K562 (cell line): Measurements from ENCODE around the gene LAMA3. TPM values are rescaled to one million over a fixed set of nuclear protein-coding genes. Genes with fewer than 3 reads are reported as not detected.
A peak's percentile ranks its signal among the peaks of the same experiment; 100 is the strongest.

ENCODE experiments used
- ATAC-seq: fragments of 200-7000 bp; cut with Tn5 transposase; 3 replicates; pipeline ENCODE4 v1.9.1; 2020; ENCODE audit warnings: moderate library complexity
- BruUV-seq: library from RNA; stranded (reverse); fragments of 400-500 nt; replicated peaks from 2 replicates; lab custom pipeline; 2021; lab: Mats Ljungman, UMichigan
- CTCF ChIA-PET: fragments of 300-600 bp; formaldehyde crosslinking; extraction: SDS; loops from one replicate; lab custom pipeline; 2021; ENCODE audit warnings: low intra/inter-chr PET ratio; lab: Yijun Ruan, JAX
- POLR2A ChIA-PET: fragments of 300-600, 350-650 bp; sonication (Branson Sonifier 250); formaldehyde crosslinking; extraction: SDS; loops from one replicate; lab custom pipeline; 2021; ENCODE audit warnings: antibody characterized with exemption, inconsistent platforms; lab: Yijun Ruan, JAX
- DNase-seq, 4 experiments: peaks; one replicate each; pipeline versions ENCODE4 v3.0.0 to v3.0.0-alpha.2; 2011 to 2018; ENCODE audit warnings: low spot score in 3 of 4, mixed read lengths in 3 of 4; ENCODE audit errors: extremely low read depth in 1 of 4
- FAIRE-seq: peaks from 2 replicates; lab custom pipeline; 2011; peaks lifted over from hg19 to GRCh38; lab: Jason Lieb, UNC
- H2AFZ ChIP-seq: 2 replicates; pipeline ENCODE4 v1.6.0; 2011; ENCODE audit warnings: low read depth, low read length, control low read depth, inconsistent platforms
- H3K27ac ChIP-seq: fragments of 200-600 bp; 3 replicates; pipeline ENCODE4 v1.8.0; 2011; ENCODE audit warnings: low read depth, mild to moderate bottlenecking, control low read depth, inconsistent platforms, low read length, moderate library complexity, mixed read lengths; ENCODE audit errors: extremely low read depth
- H3K27me3 ChIP-seq, 2 experiments: fragments of 300-600 bp in 1 of 2; 2 replicates in 1 of 2; 3 replicates in 1 of 2; pipeline versions ENCODE4 v1.6.0 to v1.8.0; 2011; ENCODE audit warnings: inconsistent platforms in 2 of 2, low read length in 2 of 2, mild to moderate bottlenecking in 1 of 2, mixed read lengths in 1 of 2, moderate library complexity in 1 of 2; ENCODE audit not compliant: control insufficient read depth in 2 of 2, insufficient read depth in 2 of 2
- H3K36me3 ChIP-seq: fragments of 300-600 bp; 3 replicates; pipeline ENCODE4 v1.8.0; 2011; ENCODE audit warnings: mild to moderate bottlenecking, low read length, inconsistent platforms; ENCODE audit not compliant: control insufficient read depth, insufficient read depth
- H3K4me1 ChIP-seq, 2 experiments: fragments of 200-600 bp in 1 of 2; replicated peaks in 1 of 2; 2 replicates in 1 of 2; 3 replicates in 1 of 2; pipeline versions ENCODE4 v1.5.1 to v1.8.0; 2011; ENCODE audit warnings: inconsistent platforms in 2 of 2, low read length in 2 of 2, mild to moderate bottlenecking in 1 of 2, mixed read lengths in 1 of 2, moderate library complexity in 1 of 2; ENCODE audit not compliant: control insufficient read depth in 2 of 2, insufficient read depth in 2 of 2
- H3K4me2 ChIP-seq: 2 replicates; pipeline ENCODE4 v1.6.1; 2011; ENCODE audit warnings: low read length, control low read depth, inconsistent platforms, mixed read lengths; ENCODE audit not compliant: insufficient read depth
- H3K4me3 ChIP-seq: fragments of 200-600 bp; sonication (generic), shearing (Covaris generic); 2 replicates; pipeline ENCODE4 v1.5.1; 2016; ENCODE audit warnings: control low read depth, inconsistent platforms
- H3K79me2 ChIP-seq: fragments of 200-600 bp; 3 replicates; pipeline ENCODE4 v1.8.0; 2011; ENCODE audit warnings: low read length, inconsistent platforms; ENCODE audit not compliant: control insufficient read depth, insufficient read depth
- H3K9ac ChIP-seq, 2 experiments: 2 replicates each; pipeline versions ENCODE4 v1.6.0 to v1.6.1; 2011; ENCODE audit warnings: low read depth in 2 of 2, low read length in 2 of 2, control low read depth in 1 of 2, inconsistent platforms in 1 of 2, mild to moderate bottlenecking in 1 of 2, mixed read lengths in 1 of 2; ENCODE audit not compliant: insufficient read depth in 1 of 2
- H3K9me1 ChIP-seq: one replicate; pipeline ENCODE4 v1.6.0; 2011; ENCODE audit warnings: inconsistent platforms, mild to moderate bottlenecking, low read length, moderate library complexity; ENCODE audit not compliant: control insufficient read depth, insufficient read depth
- H3K9me3 ChIP-seq: replicated peaks from 2 replicates; pipeline ENCODE4 v1.5.1; 2011; ENCODE audit warnings: low read depth, low read length, inconsistent platforms; ENCODE audit not compliant: control insufficient read depth, insufficient read depth
- H4K20me1 ChIP-seq: replicated peaks from 2 replicates; pipeline ENCODE4 v1.6.1; 2011; ENCODE audit warnings: low read length, inconsistent platforms, mixed read lengths; ENCODE audit not compliant: control insufficient read depth, insufficient read depth
- CC2D1A ChIP-seq: fragments of 450-650 bp; IDR thresholded peaks from 2 replicates; pipeline ENCODE4 v1.6.1; 2017; ENCODE audit warnings: mild to moderate bottlenecking
- GATAD2B ChIP-seq: fragments of 450-650 bp; IDR thresholded peaks from 2 replicates; pipeline ENCODE4 v1.6.1; 2017; ENCODE audit warnings: mild to moderate bottlenecking, borderline replicate concordance
- NBN ChIP-seq: fragments of 450-650 bp; IDR thresholded peaks from 2 replicates; pipeline ENCODE4 v1.6.1; 2016; ENCODE audit warnings: low read depth, mild to moderate bottlenecking
- PTTG1 ChIP-seq: fragments of 450-650 bp; IDR thresholded peaks from 2 replicates; pipeline ENCODE4 v1.6.1; 2016; ENCODE audit warnings: low read depth, mild to moderate bottlenecking, missing genetic modification characterization, missing compliant biosample characterization
- RBM25 ChIP-seq: fragments of 200-400 bp; formaldehyde crosslinking; IDR thresholded peaks from 2 replicates; pipeline ENCODE4 v1.6.1; 2018; ENCODE audit warnings: low read length, low read depth, moderate library complexity; ENCODE audit not compliant: severe bottlenecking
- STAG1 ChIP-seq: sonication (generic); formaldehyde crosslinking; IDR thresholded peaks from 2 replicates; pipeline ENCODE4 v1.5.0; 2020; ENCODE audit warnings: missing genetic modification reagents, borderline replicate concordance
- WHSC1 ChIP-seq: IDR thresholded peaks from one replicate; pipeline ENCODE4 v1.6.1; 2012; ENCODE audit warnings: low read length, control low read depth, inconsistent platforms
- WGBS: fragments of 100-300 bp; shearing (Covaris generic); methylation state at CpG from one replicate; pipeline ENCODE4 v1.1.6; 2016; ENCODE audit warnings: low coverage, mixed read lengths; ENCODE audit not compliant: insufficient coverage; ENCODE audit errors: missing lambda C conversion rate; 5-methylcytosine and 5-hydroxymethylcytosine counted together
- in situ Hi-C: fragments of 300-500 bp; cut with MboI; formaldehyde crosslinking; loops from 4 replicates; pipeline ENCODE4 v1.15.0; 2018; ENCODE audit warnings: inconsistent platforms, mixed read lengths
- intact Hi-C: fragments of 100-400 bp; cut with micrococcal nuclease; formaldehyde crosslinking; loops from 2 replicates; pipeline ENCODE4 v1.14.2; 2022
- polyA plus RNA-seq, 8 experiments: library from polyadenylated mRNA; depleted of rRNA in 4 of 8; stranded (reverse) in 5 of 8; unstranded in 3 of 8; fragments of >200 nt; fragmentation: Nextera tagmentation in 2 of 8; fragmentation: Illumina TruSeq in 1 of 8; extraction: Ambion mirVana in 2 of 8; extraction: Trizol in 1 of 8; gene quantifications; 2 replicates each; pipeline versions ENCODE4 v1.2.1 to v1.2.3, GENCODE V29; 2011 to 2014; ENCODE audit warnings: inconsistent platforms in 1 of 8, missing spikeins in 1 of 8
- total RNA-seq, 7 experiments: library from RNA; depleted of rRNA in 6 of 7; stranded (reverse); fragments of >200 nt in 6 of 7; fragmentation: Illumina TruSeq in 2 of 7; extraction: Trizol in 2 of 7; gene quantifications; 2 replicates each; pipeline versions ENCODE4 v1.2.1 to v1.2.3, GENCODE V29; 2011 to 2021; ENCODE audit warnings: low replicate concordance in 1 of 7
- TF ChIP-seq, protein P1 (sequence below): fragments of 450-650 bp; formaldehyde crosslinking; IDR thresholded peaks from 2 replicates; pipeline ENCODE4 v1.4.0; 2020; ENCODE audit warnings: mild to moderate bottlenecking, mixed read lengths
- TF ChIP-seq, protein P2 (sequence below): sonication (generic); formaldehyde crosslinking; IDR thresholded peaks from 2 replicates; pipeline ENCODE4 v1.8.0; 2022; ENCODE audit warnings: missing genetic modification reagents, mild to moderate bottlenecking, borderline replicate concordance
- TF ChIP-seq, protein P3 (sequence below): IDR thresholded peaks from 2 replicates; pipeline ENCODE4 v1.6.1; 2014; ENCODE audit warnings: antibody characterized with exemption

Gene LAMA3
- total and polyA plus RNA-seq, 9 of the 15 experiments (the other 6 are each of a cell fraction or from before 2014, with no cell fraction given): 0.07 TPM; not detected in 8

DNA sequence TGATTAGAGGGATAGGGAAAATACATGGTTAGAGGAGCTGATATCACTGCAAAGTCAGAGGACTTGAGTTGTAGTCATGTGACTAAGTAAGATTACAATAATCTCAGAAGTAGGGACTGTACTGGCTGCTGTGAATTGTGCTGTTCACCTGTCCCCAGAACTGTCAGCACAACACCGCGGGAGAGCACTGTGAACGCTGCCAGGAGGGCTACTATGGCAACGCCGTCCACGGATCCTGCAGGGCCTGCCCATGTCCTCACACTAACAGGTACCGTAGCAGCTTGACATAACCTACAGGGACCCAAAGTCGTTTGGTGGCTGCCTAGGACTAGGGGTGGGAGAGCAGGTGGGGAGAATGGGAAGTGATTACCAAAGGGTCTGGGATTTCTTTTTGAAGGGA lies 192.5 kb downstream of the LAMA3 start:
- Histone ChIP-seq H2AFZ (no peak overlapping the region), H3K9ac (no peak overlapping the region), H3K4me1 (no peaks in the 10 kb centered on the region), H3K27me3 (peaks cover 8 to 32% of the 10 kb centered on the region in 2 experiments; a peak in 4 of 5 replicates), H3K4me3 (no peak overlapping the region), H3K27ac (no peak overlapping the region), H4K20me1 (no peaks in the 10 kb centered on the region), H3K9me1 (no peaks in the 10 kb centered on the region), H3K9me3 (no peaks in the 10 kb centered on the region), H3K4me2 (no peak overlapping the region), H3K79me2 (no peaks in the 10 kb centered on the region), H3K36me3 (no peaks in the 10 kb centered on the region)
- CTCF ChIA-PET: no interaction called here
- BruUV-seq: no TSS peak
- WGBS: 5% methylated on average over 8 of the region's 8 CpGs
- DNase-seq: no peak
- in situ Hi-C loops: no loop called here
- TF ChIP-seq, protein P1, sequence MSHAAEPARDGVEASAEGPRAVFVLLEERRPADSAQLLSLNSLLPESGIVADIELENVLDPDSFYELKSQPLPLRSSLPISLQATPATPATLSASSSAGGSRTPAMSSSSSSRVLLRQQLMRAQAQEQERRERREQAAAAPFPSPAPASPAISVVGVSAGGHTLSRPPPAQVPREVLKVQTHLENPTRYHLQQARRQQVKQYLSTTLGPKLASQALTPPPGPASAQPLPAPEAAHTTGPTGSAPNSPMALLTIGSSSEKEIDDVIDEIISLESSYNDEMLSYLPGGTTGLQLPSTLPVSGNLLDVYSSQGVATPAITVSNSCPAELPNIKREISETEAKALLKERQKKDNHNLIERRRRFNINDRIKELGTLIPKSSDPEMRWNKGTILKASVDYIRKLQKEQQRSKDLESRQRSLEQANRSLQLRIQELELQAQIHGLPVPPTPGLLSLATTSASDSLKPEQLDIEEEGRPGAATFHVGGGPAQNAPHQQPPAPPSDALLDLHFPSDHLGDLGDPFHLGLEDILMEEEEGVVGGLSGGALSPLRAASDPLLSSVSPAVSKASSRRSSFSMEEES (CRISPR knock-in tag): peak; percentile 83
- TF ChIP-seq PTTG1 (tag): no peak
- no peak for ATAC-seq
- intact Hi-C loops: no loop called here
- POLR2A ChIA-PET: interaction anchor here (0.6 kb wide), 1 partner anchor 102 kb away, joined by 3 read pairs; no protein-coding TSS in a partner anchor
- no peak for FAIRE-seq

DNA sequence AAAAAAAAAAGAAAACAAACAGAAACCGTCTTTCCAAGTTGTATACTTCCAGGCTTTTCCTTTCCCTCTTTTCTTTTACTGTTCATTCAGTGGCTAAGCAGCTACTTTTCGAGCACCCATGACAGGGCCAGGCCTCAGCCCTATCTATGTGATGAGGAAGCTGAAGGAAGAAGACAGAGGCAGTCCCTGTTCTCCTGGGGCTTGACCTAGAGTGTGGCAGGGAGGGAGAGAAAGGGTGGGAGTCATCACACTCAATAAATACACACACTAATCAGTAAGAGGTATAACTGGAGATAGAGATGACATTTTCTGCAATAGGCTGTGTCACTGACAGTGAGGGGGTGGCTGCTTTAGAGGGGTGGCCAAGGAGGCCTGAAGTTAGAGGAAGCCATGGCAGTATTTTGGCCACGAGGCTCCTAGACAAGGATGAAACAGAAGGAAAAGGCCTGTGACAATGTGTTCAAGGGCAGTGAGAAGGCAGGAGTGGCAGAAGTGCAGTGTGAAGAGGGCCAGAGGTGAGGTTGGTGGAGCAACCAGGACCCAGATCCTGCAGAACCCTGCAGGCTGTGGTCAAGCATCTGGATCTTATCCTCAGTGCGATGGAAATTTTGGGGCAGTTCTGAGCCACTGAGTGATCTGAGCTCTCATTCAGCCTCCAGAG lies 193.5 kb downstream of the LAMA3 start:
- in situ Hi-C loops: no loop called here
- Histone ChIP-seq H3K27ac (no peak overlapping the region), H3K9me3 (no peaks in the 10 kb centered on the region), H3K36me3 (no peaks in the 10 kb centered on the region), H4K20me1 (no peaks in the 10 kb centered on the region), H3K27me3 (peaks cover 8 to 32% of the 10 kb centered on the region in 2 experiments; a peak in 4 of 5 replicates), H3K9ac (no peak overlapping the region), H3K79me2 (no peaks in the 10 kb centered on the region), H3K9me1 (no peaks in the 10 kb centered on the region), H3K4me3 (no peak overlapping the region), H2AFZ (no peak overlapping the region), H3K4me2 (no peak overlapping the region), H3K4me1 (no peaks in the 10 kb centered on the region)
- POLR2A ChIA-PET: no interaction called here
- intact Hi-C loops: no loop called here
- BruUV-seq: no TSS peak
- FAIRE-seq (no peak), DNase-seq (no peak), ATAC-seq (no peak)
- WGBS: 0% methylated on average over 3 of the region's 4 CpGs
- CTCF ChIA-PET: no interaction called here
- TF ChIP-seq WHSC1: no peak
- TF ChIP-seq CC2D1A: no peak
- TF ChIP-seq, protein P2, sequence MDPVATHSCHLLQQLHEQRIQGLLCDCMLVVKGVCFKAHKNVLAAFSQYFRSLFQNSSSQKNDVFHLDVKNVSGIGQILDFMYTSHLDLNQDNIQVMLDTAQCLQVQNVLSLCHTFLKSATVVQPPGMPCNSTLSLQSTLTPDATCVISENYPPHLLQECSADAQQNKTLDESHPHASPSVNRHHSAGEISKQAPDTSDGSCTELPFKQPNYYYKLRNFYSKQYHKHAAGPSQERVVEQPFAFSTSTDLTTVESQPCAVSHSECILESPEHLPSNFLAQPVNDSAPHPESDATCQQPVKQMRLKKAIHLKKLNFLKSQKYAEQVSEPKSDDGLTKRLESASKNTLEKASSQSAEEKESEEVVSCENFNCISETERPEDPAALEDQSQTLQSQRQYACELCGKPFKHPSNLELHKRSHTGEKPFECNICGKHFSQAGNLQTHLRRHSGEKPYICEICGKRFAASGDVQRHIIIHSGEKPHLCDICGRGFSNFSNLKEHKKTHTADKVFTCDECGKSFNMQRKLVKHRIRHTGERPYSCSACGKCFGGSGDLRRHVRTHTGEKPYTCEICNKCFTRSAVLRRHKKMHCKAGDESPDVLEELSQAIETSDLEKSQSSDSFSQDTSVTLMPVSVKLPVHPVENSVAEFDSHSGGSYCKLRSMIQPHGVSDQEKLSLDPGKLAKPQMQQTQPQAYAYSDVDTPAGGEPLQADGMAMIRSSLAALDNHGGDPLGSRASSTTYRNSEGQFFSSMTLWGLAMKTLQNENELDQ (CRISPR knock-in tag): no peak
- TF ChIP-seq RBM25: no peak
- TF ChIP-seq NBN: no peak
- TF ChIP-seq GATAD2B: no peak
- TF ChIP-seq, protein P3, sequence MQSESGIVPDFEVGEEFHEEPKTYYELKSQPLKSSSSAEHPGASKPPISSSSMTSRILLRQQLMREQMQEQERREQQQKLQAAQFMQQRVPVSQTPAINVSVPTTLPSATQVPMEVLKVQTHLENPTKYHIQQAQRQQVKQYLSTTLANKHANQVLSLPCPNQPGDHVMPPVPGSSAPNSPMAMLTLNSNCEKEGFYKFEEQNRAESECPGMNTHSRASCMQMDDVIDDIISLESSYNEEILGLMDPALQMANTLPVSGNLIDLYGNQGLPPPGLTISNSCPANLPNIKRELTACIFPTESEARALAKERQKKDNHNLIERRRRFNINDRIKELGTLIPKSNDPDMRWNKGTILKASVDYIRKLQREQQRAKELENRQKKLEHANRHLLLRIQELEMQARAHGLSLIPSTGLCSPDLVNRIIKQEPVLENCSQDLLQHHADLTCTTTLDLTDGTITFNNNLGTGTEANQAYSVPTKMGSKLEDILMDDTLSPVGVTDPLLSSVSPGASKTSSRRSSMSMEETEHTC: no peak
- TF ChIP-seq STAG1: no peak
